ENCODE data around the gene PCBP3.

Gene PCBP3

GRCh38 chr21:45868488-45868887 is 225.0 kb downstream of the PCBP3 start:
- no peak overlapping the region for H3K9ac ChIP-seq (ENCODE audit: low read length)
- H3K4me1 ChIP-seq (ENCODE audit: control insufficient read depth in 1 of 2, insufficient read depth in 2 of 2, low read length in 2 of 2) = peaks cover 0 to 4% of the 10 kb centered on the region in 2 experiments
- H3K4me2 ChIP-seq (ENCODE audit: low read length) = no peak overlapping the region
- no peaks in the 10 kb centered on the region for H3K79me2 ChIP-seq (ENCODE audit: control insufficient read depth, insufficient read depth, low read length, poor library complexity)
- H3K23ac ChIP-seq (ENCODE audit: low read length) = no peak overlapping the region
- no peak overlapping the region for H2BK120ac ChIP-seq (ENCODE audit: insufficient read depth, low read length, poor library complexity)
- no CpG with 5 or more reads among the region's 22 CpGs for WGBS (ENCODE audit: extremely low coverage, insufficient coverage, insufficient read length)
- H3K27ac ChIP-seq (ENCODE audit: low read depth, low read length) = no peak overlapping the region
- H3K4ac ChIP-seq (ENCODE audit: low read depth, low read length) = no peak overlapping the region
- no peak overlapping the region for H3K4me3 ChIP-seq (ENCODE audit: low read depth, low read length)
- H2BK5ac ChIP-seq (ENCODE audit: low read depth, low read length, poor library complexity) = no peak overlapping the region
- no peaks in the 10 kb centered on the region for H3K27me3 ChIP-seq (ENCODE audit: insufficient read depth, low read length)
- H3K79me1 ChIP-seq (ENCODE audit: low read length) = no peaks in the 10 kb centered on the region
- H2BK12ac ChIP-seq (ENCODE audit: low read length) = no peak overlapping the region
- DNase-seq = no peak
- H3K36me3 ChIP-seq (ENCODE audit: control insufficient read depth in 1 of 2, insufficient read depth in 2 of 2, low read length in 2 of 2) = no peaks in the 10 kb centered on the region
- no peaks in the 10 kb centered on the region for H3K9me3 ChIP-seq (ENCODE audit: insufficient read depth, low read depth, low read length)
- H4K12ac ChIP-seq (ENCODE audit: low read depth, low read length) = no peak overlapping the region
- H2AK5ac ChIP-seq (ENCODE audit: low read length) = no peak overlapping the region
- no peak overlapping the region for H3K14ac ChIP-seq (ENCODE audit: low read length)
- no peak overlapping the region for H4K91ac ChIP-seq (ENCODE audit: low read depth, low read length)
- no peak overlapping the region for H4K8ac ChIP-seq (ENCODE audit: low read depth, low read length)
- no peak overlapping the region for H3K18ac ChIP-seq (ENCODE audit: low read length)
- no peak overlapping the region for H2AFZ ChIP-seq (ENCODE audit: insufficient read depth, low read length, poor library complexity)

GRCh38 chr21:45869121-45870007 is 225.8 kb downstream of the PCBP3 start:
- no peak overlapping the region for H3K18ac ChIP-seq (ENCODE audit: low read length)
- H3K79me2 ChIP-seq (ENCODE audit: control insufficient read depth, insufficient read depth, low read length, poor library complexity) = no peaks in the 10 kb centered on the region
- no peak overlapping the region for H2AFZ ChIP-seq (ENCODE audit: insufficient read depth, low read length, poor library complexity)
- no peaks in the 10 kb centered on the region for H3K79me1 ChIP-seq (ENCODE audit: low read length)
- no peak overlapping the region for H3K27ac ChIP-seq (ENCODE audit: low read depth, low read length)
- H2AK5ac ChIP-seq (ENCODE audit: low read length) = no peak overlapping the region
- H3K9ac ChIP-seq (ENCODE audit: low read length) = no peak overlapping the region
- no peak overlapping the region for H4K8ac ChIP-seq (ENCODE audit: low read depth, low read length)
- H4K91ac ChIP-seq (ENCODE audit: low read depth, low read length) = no peak overlapping the region
- H3K27me3 ChIP-seq (ENCODE audit: insufficient read depth, low read length) = no peaks in the 10 kb centered on the region
- peaks cover 0 to 4% of the 10 kb centered on the region in 2 experiments for H3K4me1 ChIP-seq (ENCODE audit: control insufficient read depth in 1 of 2, insufficient read depth in 2 of 2, low read length in 2 of 2)
- H2BK120ac ChIP-seq (ENCODE audit: insufficient read depth, low read length, poor library complexity) = no peak overlapping the region
- no peak overlapping the region for H3K23ac ChIP-seq (ENCODE audit: low read length)
- H3K4me2 ChIP-seq (ENCODE audit: low read length) = no peak overlapping the region
- no peak overlapping the region for H3K14ac ChIP-seq (ENCODE audit: low read length)
- no peak overlapping the region for H4K12ac ChIP-seq (ENCODE audit: low read depth, low read length)
- no peak overlapping the region for H3K4ac ChIP-seq (ENCODE audit: low read depth, low read length)
- peak overlapping the region; percentile 15 for H3K4me3 ChIP-seq (ENCODE audit: low read depth, low read length)
- no peak for DNase-seq
- WGBS (ENCODE audit: extremely low coverage, insufficient coverage, insufficient read length) = no CpG with 5 or more reads among the region's 24 CpGs
- no peaks in the 10 kb centered on the region for H3K9me3 ChIP-seq (ENCODE audit: insufficient read depth, low read depth, low read length)
- no peaks in the 10 kb centered on the region for H3K36me3 ChIP-seq (ENCODE audit: control insufficient read depth in 1 of 2, insufficient read depth in 2 of 2, low read length in 2 of 2)
- no peak overlapping the region for H2BK12ac ChIP-seq (ENCODE audit: low read length)
- no peak overlapping the region for H2BK5ac ChIP-seq (ENCODE audit: low read depth, low read length, poor library complexity)

- H3K79me2 ChIP-seq (ENCODE audit: control insufficient read depth, insufficient read depth, low read length, poor library complexity) = no peaks in the 10 kb centered on the region
- H3K27me3 ChIP-seq (ENCODE audit: insufficient read depth, low read length) = no peaks in the 10 kb centered on the region
- H2BK120ac ChIP-seq (ENCODE audit: insufficient read depth, low read length, poor library complexity) = no peak overlapping the region
- H4K12ac ChIP-seq (ENCODE audit: low read depth, low read length) = no peak overlapping the region
- no peak overlapping the region for H2BK12ac ChIP-seq (ENCODE audit: low read length)
- H3K4me2 ChIP-seq (ENCODE audit: low read length) = no peak overlapping the region
- no CpG with 5 or more reads among the region's 12 CpGs for WGBS (ENCODE audit: extremely low coverage, insufficient coverage, insufficient read length)
- no peak overlapping the region for H3K23ac ChIP-seq (ENCODE audit: low read length)
- H3K9me3 ChIP-seq (ENCODE audit: insufficient read depth, low read depth, low read length) = peaks cover 2% of the 10 kb centered on the region
- H4K91ac ChIP-seq (ENCODE audit: low read depth, low read length) = no peak overlapping the region
- no peak overlapping the region for H3K14ac ChIP-seq (ENCODE audit: low read length)
- no peak overlapping the region for H3K9ac ChIP-seq (ENCODE audit: low read length)
- H2BK5ac ChIP-seq (ENCODE audit: low read depth, low read length, poor library complexity) = no peak overlapping the region
- H3K4ac ChIP-seq (ENCODE audit: low read depth, low read length) = no peak overlapping the region
- H3K4me3 ChIP-seq (ENCODE audit: low read depth, low read length) = no peak overlapping the region
- H2AK5ac ChIP-seq (ENCODE audit: low read length) = no peak overlapping the region
- H3K79me1 ChIP-seq (ENCODE audit: low read length) = no peaks in the 10 kb centered on the region
- no peak overlapping the region for H3K18ac ChIP-seq (ENCODE audit: low read length)
- no peak overlapping the region for H4K8ac ChIP-seq (ENCODE audit: low read depth, low read length)
- H3K4me1 ChIP-seq (ENCODE audit: control insufficient read depth in 1 of 2, insufficient read depth in 2 of 2, low read length in 2 of 2) = peaks cover 0 to 4% of the 10 kb centered on the region in 2 experiments
- H3K36me3 ChIP-seq (ENCODE audit: control insufficient read depth in 1 of 2, insufficient read depth in 2 of 2, low read length in 2 of 2) = no peaks in the 10 kb centered on the region
- H3K27ac ChIP-seq (ENCODE audit: low read depth, low read length) = no peak overlapping the region
- no peak overlapping the region for H2AFZ ChIP-seq (ENCODE audit: insufficient read depth, low read length, poor library complexity)
- no peak for DNase-seq
These were observed 226.9 kb downstream of the PCBP3 start for GRCh38 chr21:45870421-45870820.

GRCh38 chr21:45870851-45871615 is 227.5 kb downstream of the PCBP3 start:
- no peak overlapping the region for H3K14ac ChIP-seq (ENCODE audit: low read length)
- H3K27me3 ChIP-seq (ENCODE audit: insufficient read depth, low read length) = no peaks in the 10 kb centered on the region
- no peak overlapping the region for H3K4me2 ChIP-seq (ENCODE audit: low read length)
- no peaks in the 10 kb centered on the region for H3K79me1 ChIP-seq (ENCODE audit: low read length)
- no peak overlapping the region for H2BK12ac ChIP-seq (ENCODE audit: low read length)
- no peak overlapping the region for H2AK5ac ChIP-seq (ENCODE audit: low read length)
- no CpG with 5 or more reads among the region's 17 CpGs for WGBS (ENCODE audit: extremely low coverage, insufficient coverage, insufficient read length)
- no peak overlapping the region for H3K9ac ChIP-seq (ENCODE audit: low read length)
- H4K12ac ChIP-seq (ENCODE audit: low read depth, low read length) = no peak overlapping the region
- peaks cover 2% of the 10 kb centered on the region for H3K9me3 ChIP-seq (ENCODE audit: insufficient read depth, low read depth, low read length)
- no peak overlapping the region for H4K8ac ChIP-seq (ENCODE audit: low read depth, low read length)
- DNase-seq = no peak
- H2BK120ac ChIP-seq (ENCODE audit: insufficient read depth, low read length, poor library complexity) = no peak overlapping the region
- H4K91ac ChIP-seq (ENCODE audit: low read depth, low read length) = no peak overlapping the region
- H3K27ac ChIP-seq (ENCODE audit: low read depth, low read length) = no peak overlapping the region
- H2BK5ac ChIP-seq (ENCODE audit: low read depth, low read length, poor library complexity) = no peak overlapping the region
- no peak overlapping the region for H3K18ac ChIP-seq (ENCODE audit: low read length)
- H3K4ac ChIP-seq (ENCODE audit: low read depth, low read length) = no peak overlapping the region
- H3K4me1 ChIP-seq (ENCODE audit: control insufficient read depth in 1 of 2, insufficient read depth in 2 of 2, low read length in 2 of 2) = peaks cover 3 to 7% of the 10 kb centered on the region in 2 experiments
- H3K79me2 ChIP-seq (ENCODE audit: control insufficient read depth, insufficient read depth, low read length, poor library complexity) = no peaks in the 10 kb centered on the region
- H3K23ac ChIP-seq (ENCODE audit: low read length) = no peak overlapping the region
- no peak overlapping the region for H3K4me3 ChIP-seq (ENCODE audit: low read depth, low read length)
- H3K36me3 ChIP-seq (ENCODE audit: control insufficient read depth in 1 of 2, insufficient read depth in 2 of 2, low read length in 2 of 2) = no peaks in the 10 kb centered on the region
- no peak overlapping the region for H2AFZ ChIP-seq (ENCODE audit: insufficient read depth, low read length, poor library complexity)
